Sigmoid colon (tissue), 7 donors: ENCODE results near the gene PLEKHA7. TPM values are rescaled to one million over a fixed set of nuclear protein-coding genes. Genes with fewer than 3 reads are reported as not detected.

ENCODE experiments used
- DNase-seq: peaks from one replicate; pipeline ENCODE4 v3.0.0-alpha.2; 2019
- H3K27ac ChIP-seq, 4 donors: fragments of 200-600 bp; sonication (generic); one replicate each; pipeline ENCODE4 v1.5.1; 2016 to 2019; ENCODE audit warnings: mild to moderate bottlenecking in 1 of 4
- H3K27me3 ChIP-seq, 3 donors: fragments of 200-600 bp; sonication (generic); one replicate each; pipeline ENCODE4 v1.5.1; 2019; ENCODE audit warnings: mild to moderate bottlenecking in 1 of 3
- H3K36me3 ChIP-seq, 4 donors: fragments of 200-600 bp; sonication (generic); one replicate each; pipeline ENCODE4 v1.5.1; 2016 to 2019
- H3K4me1 ChIP-seq, 4 donors: fragments of 200-600 bp; sonication (generic); one replicate each; pipeline ENCODE4 v1.5.1; 2017 to 2019
- H3K4me3 ChIP-seq, 4 donors: fragments of 200-600 bp; sonication (generic); one replicate each; pipeline ENCODE4 v1.5.1; 2017 to 2019; ENCODE audit warnings: mild to moderate bottlenecking in 2 of 4, moderate library complexity in 1 of 4
- H3K9me3 ChIP-seq, 4 donors: fragments of 200-600 bp in 3 of 4; sonication (generic) in 3 of 4; one replicate each; pipeline versions ENCODE4 v1.5.1 to v1.6.1; 2013 to 2019
- EP300 ChIP-seq, 4 donors: sonication (generic); formaldehyde crosslinking; IDR thresholded peaks; one replicate each; pipeline ENCODE4 v1.6.1; 2017; ENCODE audit warnings: antibody characterized with exemption in 4 of 4
- POLR2A ChIP-seq, 2 donors: fragments of 450-650 bp; IDR thresholded peaks; one replicate each; pipeline ENCODE4 v1.6.1; 2016; ENCODE audit warnings: antibody characterized with exemption in 2 of 2, mild to moderate bottlenecking in 2 of 2, moderate library complexity in 2 of 2
- POLR2AphosphoS5 ChIP-seq, 4 donors: sonication (generic); formaldehyde crosslinking; IDR thresholded peaks; one replicate each; pipeline ENCODE4 v1.6.1; 2017; ENCODE audit warnings: antibody characterized with exemption in 4 of 4
- WGBS, 2 donors: extraction: QIAGEN DNeasy Blood & Tissue Kit; methylation state at CpG; one replicate each; pipeline ENCODE4 v1.1.7; 2013; 5-methylcytosine and 5-hydroxymethylcytosine counted together
- intact Hi-C: fragments of 100-400 bp; cut with DNase I; formaldehyde crosslinking; loops from one replicate; pipeline ENCODE4 v1.15.1; 2023
- polyA plus RNA-seq, 3 donors: library from polyadenylated mRNA; stranded (reverse); fragments of 200-250 nt; gene quantifications; one replicate each; pipeline ENCODE4 v1.2.3, GENCODE V29; 2013
- total RNA-seq, 4 donors: library from RNA; depleted of rRNA; stranded (reverse); fragments of >200 nt; gene quantifications; one replicate each; pipeline ENCODE4 v1.1.0, GENCODE V29; 2016
- TF ChIP-seq, protein P1 (sequence below), 4 experiments: fragments of 450-650 bp in 3 of 4; fragments of 200-600 bp in 1 of 4; IDR thresholded peaks; one replicate each; pipeline ENCODE4 v1.5.1; 2016 to 2019; ENCODE audit warnings: antibody characterized with exemption in 4 of 4, mild to moderate bottlenecking in 3 of 4, moderate library complexity in 2 of 4
- donor health status: healthy with polysubstance abuse.
- donor health status: Bipolar disorder and iron deficiency.
- donor health status: healthy.

The PLEKHA7 gene
- total and polyA plus RNA-seq, 7 donors = 2.9 to 45.3 (median 10.2) TPM

DNA sequence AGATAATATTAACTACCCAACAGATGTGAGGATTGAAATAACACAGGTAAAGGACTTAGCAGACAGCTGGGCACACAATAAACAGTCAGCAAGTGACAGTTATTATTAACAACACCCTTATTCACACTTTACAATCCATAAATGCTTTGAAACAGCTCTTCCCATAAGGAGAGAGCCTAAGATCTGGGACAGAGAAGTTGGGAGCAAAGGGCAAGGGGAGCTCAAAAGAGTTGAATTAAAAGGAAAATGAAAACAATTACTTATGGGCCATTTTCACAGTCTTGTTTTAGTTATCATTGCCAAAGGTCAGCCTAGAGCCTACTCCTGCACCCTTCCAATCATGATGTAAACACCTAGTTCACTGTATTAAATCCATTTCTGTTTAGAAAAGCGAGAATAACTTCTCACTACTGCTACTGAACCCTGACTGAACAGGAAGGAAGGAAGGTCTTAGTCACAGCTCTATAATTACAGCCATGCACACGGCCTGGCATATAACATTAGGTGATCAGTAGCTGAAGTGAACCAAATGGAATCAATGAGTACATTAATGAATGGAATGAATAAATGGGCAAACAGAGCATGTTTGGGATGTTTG is 111.3 kb downstream of the PLEKHA7 start:
- Histone ChIP-seq H3K36me3 (no peaks in the 10 kb centered on the region), H3K4me3 (no peak overlapping the region), H3K27me3 (no peaks in the 10 kb centered on the region), H3K27ac (peak overlapping the region in 1 of 4 donors; percentile 1), H3K4me1 (peaks cover 0 to 3% (median 0%) of the 10 kb centered on the region in 4 donors), H3K9me3 (no peaks in the 10 kb centered on the region)
- DNase-seq = no peak
- TF ChIP-seq, protein P1, sequence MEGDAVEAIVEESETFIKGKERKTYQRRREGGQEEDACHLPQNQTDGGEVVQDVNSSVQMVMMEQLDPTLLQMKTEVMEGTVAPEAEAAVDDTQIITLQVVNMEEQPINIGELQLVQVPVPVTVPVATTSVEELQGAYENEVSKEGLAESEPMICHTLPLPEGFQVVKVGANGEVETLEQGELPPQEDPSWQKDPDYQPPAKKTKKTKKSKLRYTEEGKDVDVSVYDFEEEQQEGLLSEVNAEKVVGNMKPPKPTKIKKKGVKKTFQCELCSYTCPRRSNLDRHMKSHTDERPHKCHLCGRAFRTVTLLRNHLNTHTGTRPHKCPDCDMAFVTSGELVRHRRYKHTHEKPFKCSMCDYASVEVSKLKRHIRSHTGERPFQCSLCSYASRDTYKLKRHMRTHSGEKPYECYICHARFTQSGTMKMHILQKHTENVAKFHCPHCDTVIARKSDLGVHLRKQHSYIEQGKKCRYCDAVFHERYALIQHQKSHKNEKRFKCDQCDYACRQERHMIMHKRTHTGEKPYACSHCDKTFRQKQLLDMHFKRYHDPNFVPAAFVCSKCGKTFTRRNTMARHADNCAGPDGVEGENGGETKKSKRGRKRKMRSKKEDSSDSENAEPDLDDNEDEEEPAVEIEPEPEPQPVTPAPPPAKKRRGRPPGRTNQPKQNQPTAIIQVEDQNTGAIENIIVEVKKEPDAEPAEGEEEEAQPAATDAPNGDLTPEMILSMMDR (IDR thresholded peaks at IDR 0.05) = no peak
- TF ChIP-seq POLR2AphosphoS5 (IDR thresholded peaks at IDR 0.05) (no peak), EP300 (IDR thresholded peaks at IDR 0.05) (no peak), POLR2A (IDR thresholded peaks at IDR 0.05) (no peak)
- intact Hi-C loops = no loop called here
- WGBS, 2 donors = 25 to 34% methylated on average over 2 of the region's 2 CpGs

- H3K27ac ChIP-seq = peak overlapping the region in 1 of 4 donors; percentile 1
- H3K4me3 ChIP-seq = no peak overlapping the region
- H3K27me3 ChIP-seq = no peaks in the 10 kb centered on the region
- intact Hi-C loops = no loop called here
- no peaks in the 10 kb centered on the region for H3K36me3 ChIP-seq
- H3K9me3 ChIP-seq = no peaks in the 10 kb centered on the region
- peaks cover 0 to 5% (median 0%) of the 10 kb centered on the region in 4 donors for H3K4me1 ChIP-seq
- TF ChIP-seq POLR2AphosphoS5 (IDR thresholded peaks at IDR 0.05) (no peak), EP300 (IDR thresholded peaks at IDR 0.05) (no peak), POLR2A (IDR thresholded peaks at IDR 0.05) (no peak)
- TF ChIP-seq, protein P1 (IDR thresholded peaks at IDR 0.05) = no peak
- no peak for DNase-seq
- WGBS, 2 donors = 57 to 67% methylated on average over 6 of the region's 6 CpGs
Observed at GRCh38 chr11:16902182-16902581, 112.0 kb downstream of the PLEKHA7 start.

DNA sequence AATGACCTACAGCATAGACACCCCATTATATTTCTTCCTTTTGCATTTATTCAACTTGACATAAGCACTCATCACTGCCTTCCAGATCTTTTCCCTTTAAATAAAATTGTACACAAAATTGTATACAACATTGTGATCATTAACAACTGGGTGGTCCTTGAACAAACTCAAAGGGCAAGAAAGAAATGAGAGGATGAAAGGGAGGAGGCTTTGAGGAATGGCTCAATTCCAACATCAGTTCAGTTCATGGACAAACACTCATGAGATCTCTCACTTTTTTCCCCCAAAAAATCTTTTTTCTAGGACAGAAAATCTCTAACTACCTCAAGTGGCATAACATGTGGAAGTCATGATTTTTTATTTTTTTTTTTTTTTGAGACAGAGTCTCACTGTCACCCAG is 113.7 kb downstream of the PLEKHA7 start:
- no peak for DNase-seq
- Histone ChIP-seq H3K27ac (no peak overlapping the region), H3K4me3 (no peak overlapping the region), H3K36me3 (no peaks in the 10 kb centered on the region), H3K4me1 (peaks cover 0 to 5% (median 0%) of the 10 kb centered on the region in 4 donors), H3K27me3 (no peaks in the 10 kb centered on the region), H3K9me3 (no peaks in the 10 kb centered on the region)
- intact Hi-C loops = no loop called here
- no peak for TF ChIP-seq POLR2A (IDR thresholded peaks at IDR 0.05)
- TF ChIP-seq POLR2AphosphoS5 (IDR thresholded peaks at IDR 0.05) = no peak
- TF ChIP-seq, protein P1 (IDR thresholded peaks at IDR 0.05) = no peak
- TF ChIP-seq EP300 (IDR thresholded peaks at IDR 0.05) = no peak

DNA sequence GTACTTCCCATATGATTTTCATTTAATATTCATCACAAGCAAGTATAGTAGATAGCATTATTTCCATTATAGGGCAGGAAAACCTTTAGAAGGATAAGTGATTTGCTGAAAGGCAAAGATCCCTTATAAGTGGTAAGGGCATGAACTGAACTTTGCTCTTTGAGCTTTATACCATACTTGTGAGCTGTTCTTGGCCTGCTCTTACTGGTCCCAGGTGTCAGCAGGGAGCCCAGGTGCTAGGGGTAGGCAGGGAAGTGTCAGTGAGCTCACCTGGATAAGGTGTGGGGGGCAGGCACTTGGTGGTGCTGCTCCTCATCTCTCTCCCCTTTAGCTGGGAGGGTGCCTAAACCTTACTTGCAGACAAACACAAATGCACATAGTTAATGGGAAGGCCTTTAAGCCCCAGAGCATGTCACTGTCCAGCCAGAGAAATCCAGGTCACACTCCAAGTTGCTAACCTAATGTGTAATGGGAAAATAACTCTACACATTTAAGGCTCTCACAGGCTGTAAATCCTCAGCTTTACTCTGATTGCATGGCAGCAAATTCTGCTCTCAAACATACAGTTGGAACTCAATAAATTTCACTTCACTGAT is 114.4 kb downstream of the PLEKHA7 start:
- no peaks in the 10 kb centered on the region for H3K36me3 ChIP-seq
- no peaks in the 10 kb centered on the region for H3K27me3 ChIP-seq
- no peaks in the 10 kb centered on the region for H3K9me3 ChIP-seq
- intact Hi-C loops = no loop called here
- peaks cover 0 to 5% (median 0%) of the 10 kb centered on the region in 4 donors for H3K4me1 ChIP-seq
- H3K27ac ChIP-seq = no peak overlapping the region
- TF ChIP-seq POLR2AphosphoS5 (IDR thresholded peaks at IDR 0.05) (no peak), EP300 (IDR thresholded peaks at IDR 0.05) (no peak), POLR2A (IDR thresholded peaks at IDR 0.05) (no peak)
- TF ChIP-seq, protein P1 (IDR thresholded peaks at IDR 0.05) = no peak
- no peak overlapping the region for H3K4me3 ChIP-seq
- no peak for DNase-seq
